Esophagus squamous epithelium (tissue), 4 donors: Measurements from ENCODE around the gene BANP.

Experiments used
- POLR2A ChIP-seq, 4 donors: fragments of 450-650 bp; IDR thresholded peaks; one replicate each; pipeline ENCODE4 v1.6.1; 2017; ENCODE audit warnings: antibody characterized with exemption in 4 of 4, mild to moderate bottlenecking in 4 of 4, moderate library complexity in 3 of 4
- TF ChIP-seq, protein P1 (sequence below), 6 experiments: fragments of 450-650 bp in 4 of 6; fragments of 200-600 bp in 2 of 6; sonication (generic) in 2 of 6; IDR thresholded peaks; one replicate each; pipeline ENCODE4 v1.5.1; 2016 to 2019; ENCODE audit warnings: antibody characterized with exemption in 6 of 6, mild to moderate bottlenecking in 4 of 6, moderate library complexity in 4 of 6

DNA sequence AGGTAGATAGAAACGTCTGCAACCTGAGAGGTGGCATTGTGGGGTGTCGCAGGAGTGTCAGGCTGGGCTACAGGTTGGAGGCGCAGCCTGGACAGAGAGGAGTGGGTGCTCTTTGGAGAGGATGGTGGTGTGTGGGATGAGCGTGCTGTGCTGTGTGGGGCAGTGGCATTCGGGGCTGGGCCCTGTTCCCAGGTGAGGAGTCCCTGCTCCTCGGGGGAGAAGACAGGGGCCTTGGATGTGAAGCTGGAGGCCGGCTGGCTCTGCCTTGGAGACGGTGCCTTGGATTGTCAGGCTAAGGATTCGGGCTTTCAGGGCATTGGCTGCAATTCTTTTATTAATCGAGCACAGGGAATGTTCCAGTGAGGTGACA is 69.3 kb downstream of the BANP start:
- TF ChIP-seq, protein P1, sequence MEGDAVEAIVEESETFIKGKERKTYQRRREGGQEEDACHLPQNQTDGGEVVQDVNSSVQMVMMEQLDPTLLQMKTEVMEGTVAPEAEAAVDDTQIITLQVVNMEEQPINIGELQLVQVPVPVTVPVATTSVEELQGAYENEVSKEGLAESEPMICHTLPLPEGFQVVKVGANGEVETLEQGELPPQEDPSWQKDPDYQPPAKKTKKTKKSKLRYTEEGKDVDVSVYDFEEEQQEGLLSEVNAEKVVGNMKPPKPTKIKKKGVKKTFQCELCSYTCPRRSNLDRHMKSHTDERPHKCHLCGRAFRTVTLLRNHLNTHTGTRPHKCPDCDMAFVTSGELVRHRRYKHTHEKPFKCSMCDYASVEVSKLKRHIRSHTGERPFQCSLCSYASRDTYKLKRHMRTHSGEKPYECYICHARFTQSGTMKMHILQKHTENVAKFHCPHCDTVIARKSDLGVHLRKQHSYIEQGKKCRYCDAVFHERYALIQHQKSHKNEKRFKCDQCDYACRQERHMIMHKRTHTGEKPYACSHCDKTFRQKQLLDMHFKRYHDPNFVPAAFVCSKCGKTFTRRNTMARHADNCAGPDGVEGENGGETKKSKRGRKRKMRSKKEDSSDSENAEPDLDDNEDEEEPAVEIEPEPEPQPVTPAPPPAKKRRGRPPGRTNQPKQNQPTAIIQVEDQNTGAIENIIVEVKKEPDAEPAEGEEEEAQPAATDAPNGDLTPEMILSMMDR (IDR thresholded peaks at IDR 0.05): no peak
- no peak for TF ChIP-seq POLR2A (IDR thresholded peaks at IDR 0.05)
